Tibial artery (tissue), 4 donors: Measurements from ENCODE around the gene MMP20.

Experiments
- DNase-seq, 2 donors: peaks; one replicate each; pipeline ENCODE4 v3.0.0-alpha.2; 2019
- H3K27ac ChIP-seq, 2 donors: fragments of 200-600 bp; sonication (generic) in 1 of 2; 1 replicate in 1 of 2; 2 replicates in 1 of 2; pipeline ENCODE4 v1.5.1; 2018 to 2019; ENCODE audit warnings: mild to moderate bottlenecking in 1 of 2
- H3K27me3 ChIP-seq, 2 donors: fragments of 200-600 bp; sonication (generic) in 1 of 2; one replicate each; pipeline versions ENCODE4 v1.5.1 to v1.6.0; 2016 to 2019
- H3K36me3 ChIP-seq, 3 donors: fragments of 200-600 bp; sonication (generic) in 2 of 3; one replicate each; pipeline ENCODE4 v1.5.1; 2016 to 2019; ENCODE audit warnings: mild to moderate bottlenecking in 2 of 3
- H3K4me1 ChIP-seq, 4 donors: fragments of 200-600 bp; sonication (generic) in 2 of 4; 1 replicate in 3 of 4; 2 replicates in 1 of 4; pipeline ENCODE4 v1.5.1; 2016 to 2019
- H3K4me3 ChIP-seq, 2 donors: fragments of 200-600 bp; sonication (generic) in 1 of 2; 1 replicate in 1 of 2; 2 replicates in 1 of 2; pipeline ENCODE4 v1.5.1; 2018 to 2019; ENCODE audit warnings: mild to moderate bottlenecking in 2 of 2
- H3K9me3 ChIP-seq, 3 donors: fragments of 200-600 bp; sonication (generic) in 1 of 3; one replicate each; pipeline ENCODE4 v1.5.1; 2016 to 2019
- intact Hi-C: fragments of 100-400 bp; cut with DNase I; formaldehyde crosslinking; loops from one replicate; pipeline ENCODE4 v1.15.0; 2023; ENCODE audit warnings: low total_unique reads
- TF ChIP-seq, protein P1 (sequence below), 2 experiments: fragments of 200-600 bp in 1 of 2; fragments of 450-650 bp in 1 of 2; IDR thresholded peaks; one replicate each; pipeline ENCODE4 v1.5.1; 2017 to 2019; ENCODE audit warnings: antibody characterized with exemption in 2 of 2, mild to moderate bottlenecking in 1 of 2, moderate library complexity in 1 of 2

Gene MMP20

DNA sequence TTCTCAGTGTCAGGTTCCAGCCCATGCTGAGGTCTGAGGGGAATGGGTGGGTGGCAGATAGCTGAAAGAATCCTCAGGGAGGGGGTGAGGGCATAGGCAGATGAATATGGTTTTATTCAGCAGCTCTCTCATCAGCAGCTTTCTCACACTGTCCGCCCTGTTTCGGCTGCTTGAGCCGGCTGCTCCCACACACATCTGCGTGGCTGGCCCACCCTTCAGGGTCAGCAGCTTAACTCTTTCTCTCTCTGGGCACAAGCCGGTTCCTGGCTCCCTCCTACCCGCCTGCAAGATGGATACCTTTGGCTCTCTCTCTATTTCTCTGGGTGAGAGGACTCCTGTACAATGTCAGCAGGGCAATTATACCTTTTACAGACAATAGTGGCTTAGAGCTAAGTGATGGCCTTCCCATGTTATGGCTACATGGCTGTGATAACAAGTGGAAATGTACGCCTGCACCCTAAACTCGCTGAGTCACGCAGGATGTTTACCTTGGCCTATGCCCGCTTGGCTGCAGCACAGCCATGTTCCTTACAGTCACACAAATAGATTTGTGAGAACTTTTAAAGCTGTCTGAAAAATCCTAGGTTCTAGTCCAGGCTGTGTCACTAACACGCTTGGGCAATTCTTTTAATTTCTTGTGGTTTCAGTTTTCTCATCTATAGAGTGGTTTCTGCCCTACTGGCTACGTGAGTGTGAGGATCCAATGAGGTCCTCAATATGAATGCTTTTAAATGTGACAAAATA lies 4.1 kb downstream of the MMP20 start:
- Histone ChIP-seq H3K27ac (peak overlapping the region; percentile 19 to 25), H3K36me3 (no peaks in the 10 kb centered on the region), H3K27me3 (no peaks in the 10 kb centered on the region), H3K4me3 (no peak overlapping the region), H3K9me3 (no peaks in the 10 kb centered on the region), H3K4me1 (peaks cover 0 to 12% (median 2%) of the 10 kb centered on the region in 4 donors)
- DNase-seq = peak; percentile 28 to 68
- TF ChIP-seq, protein P1, sequence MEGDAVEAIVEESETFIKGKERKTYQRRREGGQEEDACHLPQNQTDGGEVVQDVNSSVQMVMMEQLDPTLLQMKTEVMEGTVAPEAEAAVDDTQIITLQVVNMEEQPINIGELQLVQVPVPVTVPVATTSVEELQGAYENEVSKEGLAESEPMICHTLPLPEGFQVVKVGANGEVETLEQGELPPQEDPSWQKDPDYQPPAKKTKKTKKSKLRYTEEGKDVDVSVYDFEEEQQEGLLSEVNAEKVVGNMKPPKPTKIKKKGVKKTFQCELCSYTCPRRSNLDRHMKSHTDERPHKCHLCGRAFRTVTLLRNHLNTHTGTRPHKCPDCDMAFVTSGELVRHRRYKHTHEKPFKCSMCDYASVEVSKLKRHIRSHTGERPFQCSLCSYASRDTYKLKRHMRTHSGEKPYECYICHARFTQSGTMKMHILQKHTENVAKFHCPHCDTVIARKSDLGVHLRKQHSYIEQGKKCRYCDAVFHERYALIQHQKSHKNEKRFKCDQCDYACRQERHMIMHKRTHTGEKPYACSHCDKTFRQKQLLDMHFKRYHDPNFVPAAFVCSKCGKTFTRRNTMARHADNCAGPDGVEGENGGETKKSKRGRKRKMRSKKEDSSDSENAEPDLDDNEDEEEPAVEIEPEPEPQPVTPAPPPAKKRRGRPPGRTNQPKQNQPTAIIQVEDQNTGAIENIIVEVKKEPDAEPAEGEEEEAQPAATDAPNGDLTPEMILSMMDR (IDR thresholded peaks at IDR 0.05) = no peak
- intact Hi-C loops = no loop called here

DNA sequence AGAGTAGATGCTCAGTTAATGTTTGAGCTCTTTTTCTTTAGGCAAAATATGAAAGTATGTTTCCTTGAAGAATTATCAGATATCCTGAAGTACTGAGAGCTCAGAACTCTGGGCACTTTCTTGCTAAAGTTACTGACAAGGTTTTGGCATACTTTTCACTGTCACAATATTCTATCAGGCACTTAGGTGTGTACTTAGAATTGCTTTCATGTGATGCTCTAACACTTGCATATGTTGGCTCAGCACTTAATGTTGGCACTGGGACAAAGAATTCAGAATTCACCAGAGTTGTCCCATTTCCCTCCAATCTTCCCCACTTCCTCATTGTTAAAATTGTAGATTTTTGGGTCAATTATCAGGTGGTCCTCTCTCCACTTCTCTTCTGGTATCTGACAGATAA lies 5.0 kb downstream of the MMP20 start:
- Histone ChIP-seq H3K4me3 (no peak overlapping the region), H3K27me3 (no peaks in the 10 kb centered on the region), H3K4me1 (peaks cover 0 to 12% (median 2%) of the 10 kb centered on the region in 4 donors), H3K36me3 (no peaks in the 10 kb centered on the region), H3K27ac (peak overlapping the region; percentile 19 to 25), H3K9me3 (no peaks in the 10 kb centered on the region)
- no peak for DNase-seq
- TF ChIP-seq, protein P1 (IDR thresholded peaks at IDR 0.05) = no peak
- intact Hi-C loops = no loop called here

- intact Hi-C loops = no loop called here
- Histone ChIP-seq H3K27ac (no peak overlapping the region), H3K9me3 (no peaks in the 10 kb centered on the region), H3K36me3 (no peaks in the 10 kb centered on the region), H3K4me3 (no peak overlapping the region), H3K4me1 (peaks cover 0 to 12% (median 2%) of the 10 kb centered on the region in 4 donors), H3K27me3 (no peaks in the 10 kb centered on the region)
- no peak for DNase-seq
- TF ChIP-seq, protein P1 (IDR thresholded peaks at IDR 0.05) = no peak
Observed at GRCh38 chr11:102617466-102618008, 7.6 kb downstream of the MMP20 start.

GRCh38 chr11:102615894-102616432 lies 9.2 kb downstream of the MMP20 start:
- Histone ChIP-seq H3K27ac (no peak overlapping the region), H3K9me3 (no peaks in the 10 kb centered on the region), H3K36me3 (no peaks in the 10 kb centered on the region), H3K27me3 (no peaks in the 10 kb centered on the region), H3K4me3 (no peak overlapping the region), H3K4me1 (peaks cover 0 to 6% (median 2%) of the 10 kb centered on the region in 4 donors)
- no peak for DNase-seq
- intact Hi-C loops = no loop called here
- TF ChIP-seq, protein P1 (IDR thresholded peaks at IDR 0.05) = no peak

DNA sequence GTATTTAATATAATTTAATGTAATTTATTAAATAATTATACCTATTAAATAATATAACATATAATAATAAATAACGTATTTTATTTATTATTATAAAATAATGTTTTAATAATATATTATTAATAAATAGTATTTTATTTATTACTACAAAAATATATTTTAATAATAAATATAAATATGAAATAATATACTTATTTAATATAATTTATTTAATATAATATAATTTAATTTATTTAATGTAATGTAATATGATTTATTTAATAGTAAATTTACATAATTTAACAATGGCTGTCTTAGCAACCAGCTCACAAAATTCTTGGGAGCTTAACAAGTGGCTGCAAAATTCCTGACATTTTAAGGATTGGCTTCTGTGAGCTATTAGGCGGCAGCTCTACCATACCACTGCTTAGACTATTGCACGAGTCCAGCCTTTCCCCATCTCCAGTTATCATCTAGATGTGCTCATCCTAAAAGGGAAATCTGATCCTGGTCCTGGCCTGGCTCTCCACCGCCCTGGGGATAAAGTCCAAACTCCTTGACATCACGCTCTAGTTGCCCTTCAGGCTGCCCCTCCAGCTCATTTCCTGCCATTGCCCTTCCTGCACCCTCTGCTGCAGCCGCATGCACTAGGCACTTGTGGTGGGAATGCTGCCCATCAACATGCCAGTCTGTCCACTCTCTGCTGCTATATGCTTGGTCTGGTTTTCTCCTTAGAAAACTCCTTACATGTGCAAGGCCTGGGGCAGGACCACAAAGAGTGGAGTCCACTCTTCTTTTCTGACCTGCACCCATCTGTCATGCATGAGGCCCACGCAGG lies 9.8 kb downstream of the MMP20 start:
- Histone ChIP-seq H3K9me3 (no peaks in the 10 kb centered on the region), H3K27me3 (no peaks in the 10 kb centered on the region), H3K27ac (no peak overlapping the region), H3K4me1 (no peaks in the 10 kb centered on the region), H3K4me3 (no peak overlapping the region), H3K36me3 (no peaks in the 10 kb centered on the region)
- intact Hi-C loops = no loop called here
- no peak for DNase-seq
- TF ChIP-seq, protein P1 (IDR thresholded peaks at IDR 0.05) = no peak
